ENCODE data around the gene CAVIN1. TPM values are rescaled to one million over a fixed set of nuclear protein-coding genes. Genes with fewer than 3 reads are reported as not detected.
"Not testable (repeated sequence)": the region's sequence is repeated elsewhere in the genome, so short reads cannot be mapped to it uniquely, and the experiment has no call there.

CAVIN1 gene
- total and polyA plus RNA-seq, 2 donors (not counting 3 experiments of a cell fraction or from before 2014, with no cell fraction given) = 303 to 663 TPM

GRCh38 chr17:42402117-42402516 is 20.9 kb downstream of the CAVIN1 start:
- H3K79me2 ChIP-seq (ENCODE audit: control insufficient read depth, insufficient read depth, low read length) = peaks cover 51% of the 10 kb centered on the region
- peaks cover 26% of the 10 kb centered on the region for H3K4me1 ChIP-seq (ENCODE audit: control insufficient read depth, extremely low read depth, insufficient read depth, low read length)
- no peaks in the 10 kb centered on the region for H3K9me1 ChIP-seq (replicated peaks; ENCODE audit: control insufficient read depth, extremely low read depth, insufficient read depth, low read length)
- POLR2A ChIA-PET = interaction anchor here (1.1 kb wide), 1 partner anchor 21 kb away, joined by 5 read pairs; the partner anchor contains the start of gene CAVIN1
- no peaks in the 10 kb centered on the region for H3K27me3 ChIP-seq (ENCODE audit: control insufficient read depth in 2 of 2, insufficient read depth in 2 of 2, low read length in 2 of 2)
- no peak for DNase-seq (ENCODE audit: low read depth, low spot score)
- no peak overlapping the region for H3K4me3 ChIP-seq (replicated peaks in 1 of 3; ENCODE audit: insufficient read depth in 1 of 3, low read depth in 1 of 3, low read length in 3 of 3)
- BruUV-seq (replicated peaks) = no TSS peak
- H2AFZ ChIP-seq (ENCODE audit: low read depth, low read length) = no peak overlapping the region
- no peaks in the 10 kb centered on the region for H3K9me3 ChIP-seq (replicated peaks; ENCODE audit: control insufficient read depth, insufficient read depth, low read length)
- no peak overlapping the region for H3K27ac ChIP-seq (ENCODE audit: insufficient read depth, low read depth, low read length)
- dilution Hi-C loops (cut with MboI; ENCODE audit: extremely low pct_ligation_motif_present, low sequenced_read_pairs) (no loop called here), intact Hi-C loops (cut with micrococcal nuclease) (no loop called here)
- peak; percentile 28 for FAIRE-seq
- H3K36me3 ChIP-seq (ENCODE audit: control insufficient read depth in 2 of 2, extremely low read depth in 1 of 2, insufficient read depth in 2 of 2, low read length in 2 of 2) = peaks cover 18 to 30% of the 10 kb centered on the region in 2 experiments
- CTCF ChIA-PET = interaction anchor here (1.3 to 9.1 kb wide), 8 partner anchors 13 to 180 kb away, joined by 4 to 59 read pairs (median 9); partner anchors contain the start of gene STAT3
- no peak overlapping the region for H3K9ac ChIP-seq (replicated peaks; ENCODE audit: extremely low read depth, insufficient read depth, low read length)
- TF ChIP-seq MYC (IDR thresholded peaks at IDR 0.05; ENCODE audit: low read depth, low read length) (no peak), POLR2AphosphoS5 (IDR thresholded peaks at IDR 0.05; ENCODE audit: insufficient read depth, low read depth, low read length) (no peak), GATA2 (IDR thresholded peaks at IDR 0.05; ENCODE audit: insufficient read depth, insufficient read length, low read depth, low read length) (no peak), POLR2A (IDR thresholded peaks at IDR 0.05; ENCODE audit: low read depth, low read length) (no peak), EZH2 (IDR thresholded peaks at IDR 0.05; ENCODE audit: borderline replicate concordance, low read depth, low read length, severe bottlenecking) (no peak), FOS (IDR thresholded peaks at IDR 0.05; ENCODE audit: borderline replicate concordance, insufficient read depth, low read length) (no peak), JUN (IDR thresholded peaks at IDR 0.05; ENCODE audit: borderline replicate concordance, insufficient read depth, insufficient read length, low read depth) (no peak)
- TF ChIP-seq, protein P1, sequence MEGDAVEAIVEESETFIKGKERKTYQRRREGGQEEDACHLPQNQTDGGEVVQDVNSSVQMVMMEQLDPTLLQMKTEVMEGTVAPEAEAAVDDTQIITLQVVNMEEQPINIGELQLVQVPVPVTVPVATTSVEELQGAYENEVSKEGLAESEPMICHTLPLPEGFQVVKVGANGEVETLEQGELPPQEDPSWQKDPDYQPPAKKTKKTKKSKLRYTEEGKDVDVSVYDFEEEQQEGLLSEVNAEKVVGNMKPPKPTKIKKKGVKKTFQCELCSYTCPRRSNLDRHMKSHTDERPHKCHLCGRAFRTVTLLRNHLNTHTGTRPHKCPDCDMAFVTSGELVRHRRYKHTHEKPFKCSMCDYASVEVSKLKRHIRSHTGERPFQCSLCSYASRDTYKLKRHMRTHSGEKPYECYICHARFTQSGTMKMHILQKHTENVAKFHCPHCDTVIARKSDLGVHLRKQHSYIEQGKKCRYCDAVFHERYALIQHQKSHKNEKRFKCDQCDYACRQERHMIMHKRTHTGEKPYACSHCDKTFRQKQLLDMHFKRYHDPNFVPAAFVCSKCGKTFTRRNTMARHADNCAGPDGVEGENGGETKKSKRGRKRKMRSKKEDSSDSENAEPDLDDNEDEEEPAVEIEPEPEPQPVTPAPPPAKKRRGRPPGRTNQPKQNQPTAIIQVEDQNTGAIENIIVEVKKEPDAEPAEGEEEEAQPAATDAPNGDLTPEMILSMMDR (IDR thresholded peaks at IDR 0.05; ENCODE audit: extremely low read depth in 1 of 2, insufficient read depth in 1 of 2, low read depth in 1 of 2, low read length in 2 of 2) = no peak
- no peak overlapping the region for H3K4me2 ChIP-seq (ENCODE audit: insufficient read depth, low read length)
- H4K20me1 ChIP-seq (replicated peaks; ENCODE audit: control insufficient read depth, extremely low read depth, insufficient read depth, low read length) = no peaks in the 10 kb centered on the region

DNA sequence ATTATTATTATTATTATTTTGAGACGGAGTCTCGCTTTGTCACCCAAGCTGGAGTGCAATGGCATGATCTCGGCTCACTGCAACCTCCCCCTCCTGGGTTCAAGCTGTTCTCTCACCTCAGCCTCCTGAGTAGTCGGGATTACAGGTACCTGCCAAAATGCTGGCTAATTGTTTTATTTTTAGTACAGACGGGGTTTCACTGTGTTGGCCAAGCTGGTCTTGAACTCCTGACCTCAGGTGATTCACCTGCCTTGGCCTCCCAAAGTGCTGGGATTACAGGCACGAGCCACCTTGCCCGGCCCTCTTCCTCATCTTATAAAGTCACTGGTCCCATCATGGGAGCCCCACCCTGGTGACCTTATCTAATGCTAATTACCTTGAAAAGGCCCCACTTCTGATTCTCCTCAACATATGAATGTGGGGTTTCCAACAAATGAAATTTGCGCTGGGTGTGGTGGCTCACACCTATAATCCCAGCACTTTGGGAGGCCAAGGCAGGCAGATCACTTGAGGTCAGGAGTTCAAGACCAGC is 22.1 kb downstream of the CAVIN1 start:
- not testable (repeated sequence) for H4K20me1 ChIP-seq (replicated peaks; ENCODE audit: control insufficient read depth, extremely low read depth, insufficient read depth, low read length)
- CTCF ChIA-PET = interaction anchor here (0.9 to 4.2 kb wide), 4 partner anchors 12 to 117 kb away, joined by 3 to 21 read pairs (median 7); partner anchors contain the start of gene STAT3

More for the DNA sequence above, 22.1 kb downstream of the CAVIN1 start:
- H2AFZ ChIP-seq (ENCODE audit: low read depth, low read length); H3K4me2 ChIP-seq (ENCODE audit: insufficient read depth, low read length); intact Hi-C loops (cut with micrococcal nuclease); H3K9me3 ChIP-seq (replicated peaks; ENCODE audit: control insufficient read depth, insufficient read depth, low read length); H3K9me1 ChIP-seq (replicated peaks; ENCODE audit: control insufficient read depth, extremely low read depth, insufficient read depth, low read length); FAIRE-seq; H3K4me3 ChIP-seq (replicated peaks in 1 of 3; ENCODE audit: insufficient read depth in 1 of 3, low read depth in 1 of 3, low read length in 3 of 3); dilution Hi-C loops (cut with MboI; ENCODE audit: extremely low pct_ligation_motif_present, low sequenced_read_pairs); H3K27me3 ChIP-seq (ENCODE audit: control insufficient read depth in 2 of 2, insufficient read depth in 2 of 2, low read length in 2 of 2); H3K27ac ChIP-seq (ENCODE audit: insufficient read depth, low read depth, low read length); DNase-seq (ENCODE audit: low read depth, low spot score); H3K9ac ChIP-seq (replicated peaks; ENCODE audit: extremely low read depth, insufficient read depth, low read length); BruUV-seq (replicated peaks): not testable (repeated sequence)
- H3K4me1 ChIP-seq (ENCODE audit: control insufficient read depth, extremely low read depth, insufficient read depth, low read length) = peaks cover 14% of the 10 kb centered on the region
- H3K36me3 ChIP-seq (ENCODE audit: control insufficient read depth in 2 of 2, extremely low read depth in 1 of 2, insufficient read depth in 2 of 2, low read length in 2 of 2) = peaks cover 18 to 30% of the 10 kb centered on the region in 2 experiments
- POLR2A ChIA-PET = interaction anchor here (0.6 kb wide), 1 partner anchor 80 kb away, joined by 4 read pairs; no protein-coding TSS in a partner anchor
- peaks cover 39% of the 10 kb centered on the region for H3K79me2 ChIP-seq (ENCODE audit: control insufficient read depth, insufficient read depth, low read length)

All from endothelial cell of umbilical vein (primary cell).